GM21367 (cell line): ENCODE data around the gene NT5DC2.
A peak's percentile ranks its signal among the peaks of the same experiment; 100 is the strongest.
"Not testable (repeated sequence)": the region's sequence is repeated elsewhere in the genome, so short reads cannot be mapped to it uniquely, and the experiment has no call there.

ENCODE experiments used
- ATAC-seq: cut with Tn5 transposase; IDR thresholded peaks from one replicate; pipeline ENCODE4 v1.9.1; 2021; ENCODE audit not compliant: unreplicated experiment

Gene NT5DC2

GRCh38 chr3:52537726-52538421 lies 4.2 kb upstream of the NT5DC2 start:
- no peak for ATAC-seq

GRCh38 chr3:52537165-52537620 lies 3.5 kb upstream of the NT5DC2 start:
- ATAC-seq: no peak

GRCh38 chr3:52536369-52537164 lies 2.9 kb upstream of the NT5DC2 start, which contains the start of gene UQCC5:
Gene UQCC5 (plus strand): TSS chr3:52536605. CDS start chr3:52536756, 151 bp downstream.
- peak; percentile 83 for ATAC-seq

GRCh38 chr3:52536112-52536368 lies 2.4 kb upstream of the NT5DC2 start:
- no peak for ATAC-seq

GRCh38 chr3:52535411-52536111 lies 1.9 kb upstream of the NT5DC2 start:
- no peak for ATAC-seq

- no peak for ATAC-seq
Observed at GRCh38 chr3:52534281-52535183, 875 bp upstream of the NT5DC2 start.

GRCh38 chr3:52532838-52533622 lies 627 bp downstream of the NT5DC2 start:
- ATAC-seq: no peak

GRCh38 chr3:52532517-52532837 lies 1.2 kb downstream of the NT5DC2 start:
- no peak for ATAC-seq

GRCh38 chr3:52531860-52532516 lies 1.7 kb downstream of the NT5DC2 start:
- no peak for ATAC-seq

- no peak for ATAC-seq
Observed at GRCh38 chr3:52530918-52531826, 2.5 kb downstream of the NT5DC2 start.

- no peak for ATAC-seq
Observed at GRCh38 chr3:52529376-52530333, 4.0 kb downstream of the NT5DC2 start.

- ATAC-seq: no peak
Observed at GRCh38 chr3:52528586-52529375, 4.9 kb downstream of the NT5DC2 start.

- ATAC-seq: no peak
Observed at GRCh38 chr3:52527732-52528585, 5.7 kb downstream of the NT5DC2 start.

GRCh38 chr3:52527039-52527731 lies 6.5 kb downstream of the NT5DC2 start:
- ATAC-seq: no peak

GRCh38 chr3:52526671-52527038 lies 7.0 kb downstream of the NT5DC2 start:
- not testable (repeated sequence) for ATAC-seq
